Spleen (tissue), 11 donors: ENCODE data around the gene IRF2. TPM values are rescaled to one million over a fixed set of nuclear protein-coding genes. Genes with fewer than 3 reads are reported as not detected.

Experiments
- DNase-seq: peaks from one replicate; pipeline ENCODE4 v3.0.0-alpha.2; 2020
- H3K27ac ChIP-seq, 8 donors: fragments of 200-600 bp; sonication (generic) in 7 of 8; 1 replicate in 4 of 8; 2 replicates in 4 of 8; pipeline versions ENCODE4 v1.5.0 to v1.8.0; 2016 to 2021; ENCODE audit warnings: inconsistent platforms in 4 of 8, mild to moderate bottlenecking in 4 of 8, moderate library complexity in 1 of 8
- H3K27me3 ChIP-seq, 7 donors: fragments of 200-600 bp; sonication (generic) in 6 of 7; replicated peaks in 1 of 7; 1 replicate in 4 of 7; 2 replicates in 3 of 7; pipeline versions ENCODE4 v1.5.0 to v1.8.0; 2016 to 2021; ENCODE audit warnings: inconsistent platforms in 3 of 7, mild to moderate bottlenecking in 1 of 7
- H3K36me3 ChIP-seq, 6 donors: fragments of 200-600 bp; sonication (generic) in 5 of 6; 1 replicate in 4 of 6; 2 replicates in 2 of 6; pipeline versions ENCODE4 v1.5.0 to v1.8.0; 2016 to 2021; ENCODE audit warnings: inconsistent platforms in 2 of 6
- H3K4me1 ChIP-seq, 6 donors: fragments of 200-600 bp; sonication (generic) in 5 of 6; 1 replicate in 3 of 6; 2 replicates in 3 of 6; pipeline versions ENCODE4 v1.5.0 to v1.8.0; 2016 to 2021; ENCODE audit warnings: inconsistent platforms in 3 of 6
- H3K4me3 ChIP-seq, 8 donors: fragments of 200-600 bp; sonication (generic) in 7 of 8; 1 replicate in 4 of 8; 2 replicates in 4 of 8; pipeline versions ENCODE4 v1.5.0 to v1.8.0; 2016 to 2021; ENCODE audit warnings: inconsistent platforms in 4 of 8, mild to moderate bottlenecking in 4 of 8, moderate library complexity in 2 of 8
- H3K9me3 ChIP-seq, 8 donors: fragments of 200-600 bp; sonication (generic) in 7 of 8; 1 replicate in 4 of 8; 2 replicates in 4 of 8; pipeline versions ENCODE4 v1.5.0 to v1.8.0; 2016 to 2021; ENCODE audit warnings: inconsistent platforms in 4 of 8
- POLR2A ChIP-seq, 3 donors: fragments of 450-650 bp; IDR thresholded peaks; one replicate each; pipeline ENCODE4 v1.5.1; 2017; ENCODE audit warnings: antibody characterized with exemption in 3 of 3, mild to moderate bottlenecking in 1 of 3
- POLR2AphosphoS5 ChIP-seq, 3 donors: sonication (generic); formaldehyde crosslinking; IDR thresholded peaks; one replicate each; pipeline ENCODE4 v1.5.1; 2017; ENCODE audit warnings: antibody characterized with exemption in 3 of 3
- WGBS, 5 donors: extraction: QIAGEN DNeasy Blood & Tissue Kit in 3 of 5; methylation state at CpG; one replicate each; pipeline versions ENCODE4 v1.1.5 to v1.1.7; 2013 to 2018; 5-methylcytosine and 5-hydroxymethylcytosine counted together
- intact Hi-C: fragments of 100-400 bp; cut with DNase I; formaldehyde crosslinking; loops from one replicate; pipeline ENCODE4 v1.15.0; 2023; ENCODE audit warnings: low total_unique reads
- polyA plus RNA-seq, 3 donors: library from polyadenylated mRNA; stranded (reverse); fragments of 200-250 nt; gene quantifications; one replicate each; pipeline ENCODE4 v1.2.1, GENCODE V29; 2013
- total RNA-seq, 7 donors: library from RNA; depleted of rRNA in 3 of 7; stranded (reverse); fragments of >200 nt in 3 of 7; fragmentation: NEBNext Ultra II Directional in 4 of 7; extraction: Animal tissue kit (Norgen Biotek cat#: 25700) in 4 of 7; gene quantifications; one replicate each; pipeline versions ENCODE4 v1.1.0 to v1.2.1, GENCODE V29; 2016 to 2021
- TF ChIP-seq, protein P1 (sequence below), 11 experiments: fragments of 200-600 bp in 7 of 11; fragments of 450-650 bp in 4 of 11; sonication (generic) in 4 of 11; IDR thresholded peaks in 8 of 11; conservative IDR thresholded peaks in 3 of 11; 1 replicate in 7 of 11; 2 replicates in 4 of 11; pipeline versions ENCODE4 v1.4.0 to v1.8.0; 2016 to 2021; ENCODE audit warnings: antibody characterized with exemption in 11 of 11, inconsistent platforms in 4 of 11, mild to moderate bottlenecking in 1 of 11
- donor health status: healthy with polysubstance abuse.
- donor health status: DM: no; HTN: no; CAD: no; lungs with moderate emphysema.
- donor health status: DM: no; HTN: no; CAD: no.
- donor health status: Bipolar disorder and iron deficiency.
- donor health status: healthy.
- donor health status: DM: no; HTN: no; CAD: no.
- donor health status: DM: yes; HTN: yes; CAD: no.

IRF2 gene
- total and polyA plus RNA-seq, 10 donors: 27.1 to 101 (median 87.2) TPM

GRCh38 chr4:184455299-184455698, 19.1 kb downstream of the IRF2 start:
- WGBS, 5 donors: 87 to 93% (median 93%) methylated on average over 7 of the region's 7 CpGs
- peak overlapping the region in 1 of 8 donors; percentile 72 for H3K27ac ChIP-seq

GRCh38 chr4:184453365-184454160, 20.8 kb downstream of the IRF2 start:
- TF ChIP-seq POLR2A (IDR thresholded peaks at IDR 0.05) (no peak), POLR2AphosphoS5 (IDR thresholded peaks at IDR 0.05) (peak in 1 of 3 donors; percentile 82)
- TF ChIP-seq, protein P1, sequence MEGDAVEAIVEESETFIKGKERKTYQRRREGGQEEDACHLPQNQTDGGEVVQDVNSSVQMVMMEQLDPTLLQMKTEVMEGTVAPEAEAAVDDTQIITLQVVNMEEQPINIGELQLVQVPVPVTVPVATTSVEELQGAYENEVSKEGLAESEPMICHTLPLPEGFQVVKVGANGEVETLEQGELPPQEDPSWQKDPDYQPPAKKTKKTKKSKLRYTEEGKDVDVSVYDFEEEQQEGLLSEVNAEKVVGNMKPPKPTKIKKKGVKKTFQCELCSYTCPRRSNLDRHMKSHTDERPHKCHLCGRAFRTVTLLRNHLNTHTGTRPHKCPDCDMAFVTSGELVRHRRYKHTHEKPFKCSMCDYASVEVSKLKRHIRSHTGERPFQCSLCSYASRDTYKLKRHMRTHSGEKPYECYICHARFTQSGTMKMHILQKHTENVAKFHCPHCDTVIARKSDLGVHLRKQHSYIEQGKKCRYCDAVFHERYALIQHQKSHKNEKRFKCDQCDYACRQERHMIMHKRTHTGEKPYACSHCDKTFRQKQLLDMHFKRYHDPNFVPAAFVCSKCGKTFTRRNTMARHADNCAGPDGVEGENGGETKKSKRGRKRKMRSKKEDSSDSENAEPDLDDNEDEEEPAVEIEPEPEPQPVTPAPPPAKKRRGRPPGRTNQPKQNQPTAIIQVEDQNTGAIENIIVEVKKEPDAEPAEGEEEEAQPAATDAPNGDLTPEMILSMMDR (IDR thresholded peaks at IDR 0.05 in 8 of 11, conservative IDR thresholded peaks at IDR 0.05 in 3 of 11): no peak
- 5 to 9% (median 7%) methylated on average over 10 of the region's 10 CpGs for WGBS, 5 donors
- H3K4me3 ChIP-seq: peak overlapping the region in 1 of 8 donors; percentile 35
- no peaks in the 10 kb centered on the region for H3K9me3 ChIP-seq
- H3K27ac ChIP-seq: peak overlapping the region; percentile 44 to 90 (median 86)
- H3K27me3 ChIP-seq: no peaks in the 10 kb centered on the region
- peaks cover 0 to 36% (median 13%) of the 10 kb centered on the region in 6 donors for H3K36me3 ChIP-seq
- no peak for DNase-seq
- H3K4me1 ChIP-seq: peaks cover 68 to 99% (median 96%) of the 10 kb centered on the region in 6 donors
- intact Hi-C loops: no loop called here

More at GRCh38 chr4:184455299-184455698, 19.1 kb downstream of the IRF2 start:
- Histone ChIP-seq H3K4me3 (no peak overlapping the region), H3K27me3 (no peaks in the 10 kb centered on the region), H3K36me3 (peaks cover 0 to 36% (median 13%) of the 10 kb centered on the region in 6 donors), H3K4me1 (peaks cover 67 to 99% (median 96%) of the 10 kb centered on the region in 6 donors), H3K9me3 (no peaks in the 10 kb centered on the region)
- intact Hi-C loops: no loop called here
- no peak for DNase-seq
- TF ChIP-seq POLR2A (IDR thresholded peaks at IDR 0.05) (no peak), POLR2AphosphoS5 (IDR thresholded peaks at IDR 0.05) (no peak)
- TF ChIP-seq, protein P1 (IDR thresholded peaks at IDR 0.05 in 8 of 11, conservative IDR thresholded peaks at IDR 0.05 in 3 of 11): no peak

- H3K27me3 ChIP-seq: no peaks in the 10 kb centered on the region
- no peak overlapping the region for H3K4me3 ChIP-seq
- intact Hi-C loops: no loop called here
- TF ChIP-seq, protein P1 (IDR thresholded peaks at IDR 0.05 in 8 of 11, conservative IDR thresholded peaks at IDR 0.05 in 3 of 11): no peak
- no peak for TF ChIP-seq POLR2A (IDR thresholded peaks at IDR 0.05)
- no peak for TF ChIP-seq POLR2AphosphoS5 (IDR thresholded peaks at IDR 0.05)
- H3K9me3 ChIP-seq: no peaks in the 10 kb centered on the region
- peaks cover 68 to 99% (median 96%) of the 10 kb centered on the region in 6 donors for H3K4me1 ChIP-seq
- no peak for DNase-seq
- peak overlapping the region in 5 of 8 donors; percentile 67 to 90 (median 87) for H3K27ac ChIP-seq
- H3K36me3 ChIP-seq: peaks cover 0 to 31% (median 13%) of the 10 kb centered on the region in 6 donors
Measured at GRCh38 chr4:184452740-184453139, 21.6 kb downstream of the IRF2 start.

DNA sequence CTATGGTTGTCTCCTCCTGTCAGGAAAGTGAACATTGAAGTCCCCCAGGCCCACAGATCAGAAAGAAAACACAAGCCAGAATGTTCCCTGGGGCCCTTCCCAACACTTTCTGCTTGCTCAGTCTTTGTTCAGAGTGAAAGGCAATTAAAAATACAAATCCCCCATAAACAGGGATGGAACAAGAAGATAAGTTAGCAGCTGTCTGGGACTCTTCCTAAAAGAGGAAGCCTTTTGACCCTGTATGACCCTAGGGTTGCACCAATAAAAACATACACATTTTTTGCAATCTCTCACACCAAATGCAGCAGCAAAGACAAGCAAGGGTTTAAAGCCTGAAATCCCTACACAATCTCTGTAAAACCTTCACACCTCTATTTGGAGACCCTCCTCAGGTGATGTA, 22.6 kb downstream of the IRF2 start:
- peak overlapping the region in 7 of 8 donors; percentile 29 to 88 (median 83) for H3K27ac ChIP-seq
- intact Hi-C loops: no loop called here

More for the DNA sequence above, 22.6 kb downstream of the IRF2 start:
- Histone ChIP-seq H3K4me3 (no peak overlapping the region), H3K9me3 (no peaks in the 10 kb centered on the region), H3K27me3 (no peaks in the 10 kb centered on the region), H3K4me1 (peaks cover 70 to 99% (median 96%) of the 10 kb centered on the region in 6 donors), H3K36me3 (peaks cover 0 to 37% (median 10%) of the 10 kb centered on the region in 6 donors)
- TF ChIP-seq POLR2A (IDR thresholded peaks at IDR 0.05) (no peak), POLR2AphosphoS5 (IDR thresholded peaks at IDR 0.05) (no peak)
- TF ChIP-seq, protein P1 (IDR thresholded peaks at IDR 0.05 in 8 of 11, conservative IDR thresholded peaks at IDR 0.05 in 3 of 11): no peak
- no peak for DNase-seq
